Neural crest cell (in vitro differentiated cells): ENCODE measurements around the gene CCDC82. TPM values are rescaled to one million over a fixed set of nuclear protein-coding genes. Genes with fewer than 3 reads are reported as not detected.

ENCODE experiments used
- DNase-seq: peaks from one replicate; pipeline ENCODE4 v3.0.0; 2021; ENCODE audit warnings: low read depth, mixed read lengths, low spot score
- H3K27ac Mint-ChIP-seq: one replicate; pipeline ENCODE4 v1.8.0; 2021; ENCODE audit warnings: mild to moderate bottlenecking, mixed read lengths; ENCODE audit not compliant: unreplicated experiment
- H3K27me3 Mint-ChIP-seq: 2 replicates; pipeline ENCODE4 v1.8.0; 2021; ENCODE audit warnings: low read depth, mild to moderate bottlenecking, mixed read lengths
- H3K36me3 Mint-ChIP-seq: 2 replicates; pipeline ENCODE4 v1.8.0; 2021; ENCODE audit warnings: low read depth, mild to moderate bottlenecking, mixed read lengths
- H3K4me1 Mint-ChIP-seq: 2 replicates; pipeline ENCODE4 v1.8.0; 2021; ENCODE audit warnings: mixed read lengths
- H3K4me3 Mint-ChIP-seq: one replicate; pipeline ENCODE4 v1.8.0; 2021; ENCODE audit warnings: mild to moderate bottlenecking, mixed read lengths
- H3K9me3 Mint-ChIP-seq: 2 replicates; pipeline ENCODE4 v1.8.0; 2021; ENCODE audit warnings: mixed read lengths
- CTCF ChIP-seq: fragments of 200-600 bp; sonication (generic); conservative IDR thresholded peaks from 2 replicates; pipeline ENCODE4 v1.5.0; 2021; ENCODE audit warnings: antibody characterized with exemption, mild to moderate bottlenecking
- total RNA-seq: library from RNA; stranded (reverse); gene quantifications from 2 replicates; pipeline ENCODE4 v1.2.1, GENCODE V29; 2021

The CCDC82 gene
- total RNA-seq, 1 donor from 2014 or later, result 29.5 TPM

- H3K27ac Mint-ChIP-seq, result no peak overlapping the region
- no peaks in the 10 kb centered on the region for H3K27me3 Mint-ChIP-seq
- TF ChIP-seq CTCF, result no peak
- H3K4me3 Mint-ChIP-seq, result no peak overlapping the region
- DNase-seq, result no peak
- H3K9me3 Mint-ChIP-seq, result peaks cover 5% of the 10 kb centered on the region
- H3K4me1 Mint-ChIP-seq, result peaks cover 43% of the 10 kb centered on the region
- peaks cover 10% of the 10 kb centered on the region for H3K36me3 Mint-ChIP-seq
These were observed 71.3 kb downstream of the CCDC82 start for GRCh38 chr11:96318399-96318798.

- peaks cover 7% of the 10 kb centered on the region for H3K36me3 Mint-ChIP-seq
- peaks cover 44% of the 10 kb centered on the region for H3K4me1 Mint-ChIP-seq
- H3K27me3 Mint-ChIP-seq, result no peaks in the 10 kb centered on the region
- H3K9me3 Mint-ChIP-seq, result peaks cover 2% of the 10 kb centered on the region
- TF ChIP-seq CTCF, result no peak
- no peak for DNase-seq
- no peak overlapping the region for H3K4me3 Mint-ChIP-seq
- H3K27ac Mint-ChIP-seq, result no peak overlapping the region
These were observed 71.7 kb downstream of the CCDC82 start for GRCh38 chr11:96317985-96318384.

- H3K9me3 Mint-ChIP-seq, result peaks cover 2% of the 10 kb centered on the region
- no peak overlapping the region for H3K27ac Mint-ChIP-seq
- peaks cover 7% of the 10 kb centered on the region for H3K36me3 Mint-ChIP-seq
- no peak overlapping the region for H3K4me3 Mint-ChIP-seq
- peaks cover 47% of the 10 kb centered on the region for H3K4me1 Mint-ChIP-seq
- no peaks in the 10 kb centered on the region for H3K27me3 Mint-ChIP-seq
- DNase-seq, result no peak
- TF ChIP-seq CTCF, result no peak
These were observed 72.1 kb downstream of the CCDC82 start for GRCh38 chr11:96317571-96317970.

GRCh38 chr11:96316869-96317268, 72.8 kb downstream of the CCDC82 start:
- no peak for TF ChIP-seq CTCF
- H3K4me3 Mint-ChIP-seq, result no peak overlapping the region
- H3K36me3 Mint-ChIP-seq, result peaks cover 5% of the 10 kb centered on the region
- peaks cover 2% of the 10 kb centered on the region for H3K9me3 Mint-ChIP-seq
- H3K27ac Mint-ChIP-seq, result no peak overlapping the region
- no peak for DNase-seq
- no peaks in the 10 kb centered on the region for H3K27me3 Mint-ChIP-seq
- peaks cover 47% of the 10 kb centered on the region for H3K4me1 Mint-ChIP-seq

- H3K4me3 Mint-ChIP-seq, result no peak overlapping the region
- H3K27ac Mint-ChIP-seq, result no peak overlapping the region
- H3K9me3 Mint-ChIP-seq, result no peaks in the 10 kb centered on the region
- peaks cover 40% of the 10 kb centered on the region for H3K4me1 Mint-ChIP-seq
- H3K27me3 Mint-ChIP-seq, result no peaks in the 10 kb centered on the region
- DNase-seq, result no peak
- H3K36me3 Mint-ChIP-seq, result peaks cover 2% of the 10 kb centered on the region
- TF ChIP-seq CTCF, result no peak
These were observed 74.2 kb downstream of the CCDC82 start for GRCh38 chr11:96315476-96315875.
